Right lobe of liver (tissue), 6 donors: ENCODE data around the gene RBMS3. TPM values are rescaled to one million over a fixed set of nuclear protein-coding genes. Genes with fewer than 3 reads are reported as not detected.

Source experiments
- ATAC-seq, 4 donors: fragments of 200-7000 bp; cut with Tn5 transposase; one replicate each; pipeline ENCODE4 v1.9.1; 2020; ENCODE audit warnings: mild to moderate bottlenecking in 4 of 4, moderate library complexity in 4 of 4
- DNase-seq, 3 donors: peaks; one replicate each; pipeline ENCODE4 v3.0.0-alpha.2; 2020
- H3K27ac ChIP-seq, 3 donors: fragments of 200-600 bp; one replicate each; pipeline ENCODE4 v1.8.0; 2022
- H3K27me3 ChIP-seq, 2 donors: fragments of 200-600 bp; one replicate each; pipeline ENCODE4 v1.8.0; 2022
- H3K36me3 ChIP-seq, 4 donors: fragments of 200-600 bp; sonication (generic) in 1 of 4; one replicate each; pipeline versions ENCODE4 v1.5.1 to v1.8.0; 2017 to 2022; ENCODE audit warnings: control low read depth in 1 of 4
- H3K4me1 ChIP-seq, 4 donors: fragments of 200-600 bp; sonication (generic) in 1 of 4; one replicate each; pipeline versions ENCODE4 v1.5.1 to v1.8.0; 2017 to 2022; ENCODE audit warnings: control low read depth in 1 of 4
- H3K4me3 ChIP-seq, 3 donors: fragments of 200-600 bp; one replicate each; pipeline ENCODE4 v1.8.0; 2022
- H3K9me3 ChIP-seq, 4 donors: fragments of 200-600 bp; sonication (generic) in 1 of 4; one replicate each; pipeline versions ENCODE4 v1.5.1 to v1.8.0; 2017 to 2022; ENCODE audit warnings: control low read depth in 1 of 4
- CTCF ChIP-seq, 4 donors: fragments of 200-600 bp in 3 of 4; fragments of 450-650 bp in 1 of 4; IDR thresholded peaks; one replicate each; pipeline versions ENCODE4 v1.5.1 to v1.8.0; 2016 to 2022; ENCODE audit warnings: antibody characterized with exemption in 4 of 4, mild to moderate bottlenecking in 2 of 4
- POLR2A ChIP-seq: fragments of 450-650 bp; IDR thresholded peaks from one replicate; pipeline ENCODE4 v1.6.1; 2017; ENCODE audit warnings: antibody characterized with exemption, mild to moderate bottlenecking
- WGBS: methylation state at CpG from one replicate; pipeline ENCODE4 v1.1.6; 2018; ENCODE audit warnings: low coverage, low lambda C conversion rate; ENCODE audit not compliant: insufficient coverage; ENCODE audit errors: missing lambda C conversion rate; 5-methylcytosine and 5-hydroxymethylcytosine counted together
- intact Hi-C, 2 donors: fragments of 100-400 bp; cut with DNase I; formaldehyde crosslinking; loops; one replicate each; pipeline versions ENCODE4 v1.11.2 to v1.14.1; 2022
- total RNA-seq, 6 experiments: library from RNA; depleted of rRNA in 2 of 6; stranded (reverse); fragments of >200 nt in 2 of 6; fragmentation: NEBNext Ultra II Directional in 3 of 6; extraction: Animal tissue kit (Norgen Biotek cat#: 25700) in 3 of 6; gene quantifications; one replicate each; pipeline versions ENCODE4 v1.1.0 to v1.2.4, GENCODE V29; 2016 to 2023
- donor health status: DM: no; HTN: yes; CAD: no.
- donor health status: DM: no; HTN: no; CAD: no.
- donor health status: DM: no; HTN: no; CAD: no.
- donor health status: DM: no; HTN: yes; CAD: no.
- donor health status: DM: no; HTN: yes; CAD: no.

RBMS3 gene
- total RNA-seq, 6 experiments from 2014 or later, result 6.3 to 11.5 (median 8.3) TPM

DNA sequence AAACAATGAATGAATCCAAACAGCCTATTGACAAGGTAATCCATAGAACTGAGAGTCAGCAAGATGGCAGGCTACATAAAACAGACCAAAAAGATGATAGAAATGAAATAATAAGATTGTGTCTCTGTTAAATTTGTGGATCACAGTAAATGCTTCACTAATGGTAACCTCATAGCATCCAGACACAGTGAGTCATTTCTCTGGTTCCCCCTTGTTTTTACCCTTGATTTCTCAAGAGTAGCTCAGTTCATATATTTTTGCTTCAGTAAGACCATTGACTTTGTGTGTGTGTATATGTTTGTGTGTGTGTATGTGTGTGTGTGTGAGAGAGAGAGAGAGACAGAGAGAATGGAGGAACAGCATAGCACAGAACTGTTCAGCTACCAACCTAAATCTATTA, 546.9 kb downstream of the RBMS3 start:
- Histone ChIP-seq H3K4me1 (no peaks in the 10 kb centered on the region), H3K27ac (no peak overlapping the region), H3K4me3 (no peak overlapping the region), H3K36me3 (no peaks in the 10 kb centered on the region), H3K27me3 (no peaks in the 10 kb centered on the region), H3K9me3 (peaks cover 0 to 2% (median 0%) of the 10 kb centered on the region in 4 donors)
- DNase-seq (no peak), ATAC-seq (no peak)
- intact Hi-C loops, result no loop called here
- TF ChIP-seq POLR2A (no peak), CTCF (IDR thresholded peaks at IDR 0.05) (no peak)

DNA sequence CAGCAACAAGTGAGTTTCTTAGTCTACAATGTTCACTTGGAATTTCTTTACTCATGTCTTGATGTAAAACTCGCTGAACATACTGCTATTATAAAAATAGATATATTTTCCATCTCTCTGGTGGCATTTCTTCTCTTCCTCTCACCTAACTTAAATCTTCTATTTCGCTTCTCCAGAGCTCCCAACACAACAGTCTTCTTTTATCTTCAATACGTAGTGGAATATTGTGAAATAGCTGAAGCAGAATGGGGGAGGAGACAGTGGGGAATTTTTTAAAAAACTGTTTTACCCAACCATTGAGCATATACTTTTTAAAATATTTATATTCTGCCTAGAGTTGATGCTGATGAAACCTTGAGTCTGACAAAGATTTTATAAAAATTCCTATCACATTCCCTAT, 548.5 kb downstream of the RBMS3 start:
- DNase-seq (no peak), ATAC-seq (no peak)
- Histone ChIP-seq H3K27ac (no peak overlapping the region), H3K9me3 (peaks cover 0 to 2% (median 0%) of the 10 kb centered on the region in 4 donors), H3K4me3 (no peak overlapping the region), H3K36me3 (no peaks in the 10 kb centered on the region), H3K4me1 (no peaks in the 10 kb centered on the region), H3K27me3 (no peaks in the 10 kb centered on the region)
- 63% methylated on average over 3 of the region's 3 CpGs for WGBS
- TF ChIP-seq CTCF (IDR thresholded peaks at IDR 0.05), result no peak
- TF ChIP-seq POLR2A, result no peak
- intact Hi-C loops, result no loop called here

DNA sequence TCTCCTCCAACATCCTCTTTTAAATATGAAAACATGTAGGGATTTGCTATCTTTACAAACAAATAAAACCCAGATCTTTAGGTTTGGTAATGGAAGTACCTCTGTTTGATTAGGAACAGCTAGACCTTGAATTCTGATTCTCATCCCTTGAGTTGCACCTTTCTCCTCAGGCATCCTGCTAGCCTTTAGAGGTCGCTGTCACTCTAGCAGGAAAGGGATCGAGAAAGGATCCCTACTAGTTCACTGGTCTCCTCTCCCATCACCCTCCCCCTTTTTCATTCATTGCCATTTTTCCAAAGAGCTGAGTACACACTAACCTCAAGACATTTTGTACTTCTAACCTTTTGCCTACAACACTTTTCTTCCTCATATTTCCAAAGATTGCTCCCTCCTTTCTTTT, 569.8 kb downstream of the RBMS3 start:
- TF ChIP-seq CTCF (IDR thresholded peaks at IDR 0.05) (no peak), POLR2A (no peak)
- intact Hi-C loops, result no loop called here
- Histone ChIP-seq H3K36me3 (no peaks in the 10 kb centered on the region), H3K27me3 (no peaks in the 10 kb centered on the region), H3K4me3 (no peak overlapping the region), H3K9me3 (no peaks in the 10 kb centered on the region), H3K27ac (no peak overlapping the region), H3K4me1 (no peaks in the 10 kb centered on the region)
- ATAC-seq (no peak), DNase-seq (no peak)
- WGBS, result 38% methylated on average over 2 of the region's 2 CpGs

- Histone ChIP-seq H3K4me3 (no peak overlapping the region), H3K4me1 (no peaks in the 10 kb centered on the region), H3K27ac (no peak overlapping the region), H3K9me3 (no peaks in the 10 kb centered on the region), H3K36me3 (no peaks in the 10 kb centered on the region), H3K27me3 (no peaks in the 10 kb centered on the region)
- intact Hi-C loops, result no loop called here
- TF ChIP-seq POLR2A, result no peak
- TF ChIP-seq CTCF (IDR thresholded peaks at IDR 0.05), result no peak
- no peak for DNase-seq
- no peak for ATAC-seq
- 23% methylated on average over 1 of the region's 1 CpG for WGBS
Measured at GRCh38 chr3:29852767-29853166, 571.9 kb downstream of the RBMS3 start.

DNA sequence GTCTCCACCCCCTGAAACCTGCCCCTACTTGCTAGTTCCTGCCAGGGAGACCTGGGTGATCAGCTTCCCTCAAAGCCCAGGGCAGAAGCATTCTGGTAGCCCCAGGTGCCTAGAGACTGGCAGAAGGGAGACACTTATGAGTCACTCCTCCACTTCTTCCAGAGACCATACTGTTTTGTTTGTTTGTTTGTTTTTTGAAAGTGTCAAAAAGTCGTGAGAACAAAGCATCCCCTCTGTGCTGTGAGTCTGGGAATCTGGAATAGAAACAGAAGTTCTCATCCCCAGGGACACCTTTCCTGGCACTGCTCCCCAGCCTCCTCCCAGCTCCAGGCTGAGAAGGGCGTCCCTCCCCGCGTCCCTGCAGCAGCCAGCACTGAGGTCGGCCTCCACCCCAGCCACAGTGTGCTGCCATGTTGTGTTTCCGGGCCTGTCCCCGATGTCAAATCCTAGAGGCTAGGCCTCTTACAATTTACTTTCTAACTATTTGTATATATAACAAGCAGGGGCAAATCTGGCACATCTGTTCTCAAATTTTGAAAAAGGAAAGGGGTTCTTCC, 573.0 kb downstream of the RBMS3 start:
- Histone ChIP-seq H3K4me3 (no peak overlapping the region), H3K27me3 (no peaks in the 10 kb centered on the region), H3K36me3 (no peaks in the 10 kb centered on the region), H3K4me1 (no peaks in the 10 kb centered on the region), H3K27ac (no peak overlapping the region), H3K9me3 (no peaks in the 10 kb centered on the region)
- no peak for DNase-seq
- ATAC-seq, result no peak
- intact Hi-C loops, result no loop called here
- 56% methylated on average over 1 of the region's 7 CpGs for WGBS
- TF ChIP-seq POLR2A, result no peak
- TF ChIP-seq CTCF (IDR thresholded peaks at IDR 0.05), result no peak
